Esophagus squamous epithelium (tissue), 4 donors: ENCODE results near the gene FRMD4A.

Experiments
- POLR2A ChIP-seq, 4 donors: fragments of 450-650 bp; IDR thresholded peaks; one replicate each; pipeline ENCODE4 v1.6.1; 2017; ENCODE audit warnings: antibody characterized with exemption in 4 of 4, mild to moderate bottlenecking in 4 of 4, moderate library complexity in 3 of 4
- TF ChIP-seq, protein P1 (sequence below), 6 experiments: fragments of 450-650 bp in 4 of 6; fragments of 200-600 bp in 2 of 6; sonication (generic) in 2 of 6; IDR thresholded peaks; one replicate each; pipeline ENCODE4 v1.5.1; 2016 to 2019; ENCODE audit warnings: antibody characterized with exemption in 6 of 6, mild to moderate bottlenecking in 4 of 6, moderate library complexity in 4 of 6

DNA sequence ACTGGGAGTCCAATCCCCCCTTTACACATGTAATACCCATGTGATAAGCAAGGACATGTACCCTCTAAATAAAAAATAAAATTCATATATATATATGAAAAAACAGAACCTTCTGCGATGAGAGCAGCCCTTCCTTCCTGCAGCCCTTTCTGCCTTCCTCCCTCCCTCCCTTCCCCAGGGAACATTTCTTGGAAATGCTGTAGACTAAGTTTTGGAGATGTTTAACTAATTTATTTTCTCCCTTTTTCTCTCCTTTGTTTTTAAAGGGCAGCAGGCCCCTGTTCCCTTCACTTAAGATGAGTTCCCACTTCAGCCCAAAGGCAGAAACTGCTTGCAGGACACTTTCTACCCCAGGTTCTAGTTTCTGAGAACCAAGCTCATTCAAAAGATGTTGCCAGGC, 179.2 kb downstream of the FRMD4A start:
- TF ChIP-seq, protein P1, sequence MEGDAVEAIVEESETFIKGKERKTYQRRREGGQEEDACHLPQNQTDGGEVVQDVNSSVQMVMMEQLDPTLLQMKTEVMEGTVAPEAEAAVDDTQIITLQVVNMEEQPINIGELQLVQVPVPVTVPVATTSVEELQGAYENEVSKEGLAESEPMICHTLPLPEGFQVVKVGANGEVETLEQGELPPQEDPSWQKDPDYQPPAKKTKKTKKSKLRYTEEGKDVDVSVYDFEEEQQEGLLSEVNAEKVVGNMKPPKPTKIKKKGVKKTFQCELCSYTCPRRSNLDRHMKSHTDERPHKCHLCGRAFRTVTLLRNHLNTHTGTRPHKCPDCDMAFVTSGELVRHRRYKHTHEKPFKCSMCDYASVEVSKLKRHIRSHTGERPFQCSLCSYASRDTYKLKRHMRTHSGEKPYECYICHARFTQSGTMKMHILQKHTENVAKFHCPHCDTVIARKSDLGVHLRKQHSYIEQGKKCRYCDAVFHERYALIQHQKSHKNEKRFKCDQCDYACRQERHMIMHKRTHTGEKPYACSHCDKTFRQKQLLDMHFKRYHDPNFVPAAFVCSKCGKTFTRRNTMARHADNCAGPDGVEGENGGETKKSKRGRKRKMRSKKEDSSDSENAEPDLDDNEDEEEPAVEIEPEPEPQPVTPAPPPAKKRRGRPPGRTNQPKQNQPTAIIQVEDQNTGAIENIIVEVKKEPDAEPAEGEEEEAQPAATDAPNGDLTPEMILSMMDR (IDR thresholded peaks at IDR 0.05): no peak
- TF ChIP-seq POLR2A (IDR thresholded peaks at IDR 0.05): no peak
